ENCODE data around the gene TIGD1. TPM values are rescaled to one million over a fixed set of nuclear protein-coding genes. Genes with fewer than 3 reads are reported as not detected.

The TIGD1 gene
- total and polyA plus RNA-seq, 2 experiments from 2014 or later, result 7.6 to 9.3 TPM

DNA sequence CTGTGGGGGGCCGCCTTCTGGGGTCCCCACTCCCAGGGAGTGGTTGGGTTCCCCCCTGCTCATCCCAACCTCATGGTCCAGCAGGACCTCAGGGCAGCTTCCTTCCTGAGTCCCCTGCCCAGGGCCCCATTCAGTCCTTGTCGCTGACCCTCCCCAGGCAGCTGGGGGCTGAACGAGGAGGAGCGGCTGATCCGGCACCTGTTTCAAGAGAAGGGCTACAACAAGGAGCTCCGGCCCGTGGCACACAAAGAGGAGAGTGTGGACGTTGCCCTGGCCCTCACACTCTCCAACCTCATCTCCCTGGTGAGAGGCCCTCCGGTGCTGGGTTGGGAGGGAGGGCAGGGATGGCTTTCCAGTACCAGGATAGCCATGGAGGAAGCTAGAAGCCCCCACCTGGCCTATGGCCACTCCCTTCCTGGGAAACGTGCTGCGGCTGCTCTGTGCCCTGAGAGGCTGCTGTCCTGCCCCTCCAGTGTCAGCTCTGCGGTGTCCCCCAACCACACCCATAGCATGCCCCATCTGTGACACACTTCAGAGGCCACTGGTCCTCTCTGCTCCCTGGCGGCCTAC, 23.9 kb downstream of the TIGD1 start:
- ATAC-seq, result no peak
- H3K4me1 ChIP-seq (ENCODE audit: insufficient read depth), result no peaks in the 10 kb centered on the region; the same call in 1 of the 2 replicates
- no peak for DNase-seq (ENCODE audit: low spot score)
- Mint-ChIP-seq H3K27ac (no peak overlapping the region), H3K9me3 (no peaks in the 10 kb centered on the region), H3K4me3 (no peak overlapping the region), H3K4me1 (peaks cover 14% of the 10 kb centered on the region), H3K36me3 (ENCODE audit: low read depth) (no peaks in the 10 kb centered on the region; the same call in 2 of the 3 replicates), H3K27me3 (ENCODE audit: insufficient read depth, low read depth, poor library complexity) (peaks cover 44% of the 10 kb centered on the region)
- no peak overlapping the region for H3K27ac ChIP-seq (ENCODE audit: low read depth)
- H3K9me2 ChIP-seq (ENCODE audit: insufficient read depth), result no peaks in the 10 kb centered on the region
- H2AFZ ChIP-seq, result no peak overlapping the region
- H3K79me2 ChIP-seq (replicated peaks; ENCODE audit: insufficient read depth), result no peaks in the 10 kb centered on the region
- H3K36me3 ChIP-seq (ENCODE audit: insufficient read depth), result no peaks in the 10 kb centered on the region
- TF ChIP-seq EZH2 (IDR thresholded peaks at IDR 0.05; ENCODE audit: low read depth, unreplicated experiment) (no peak), EZH2phosphoT487 (IDR thresholded peaks at IDR 0.05; ENCODE audit: unreplicated experiment) (no peak), STAT1 (IDR thresholded peaks at IDR 0.05; ENCODE audit: unreplicated experiment) (no peak), NANOG (IDR thresholded peaks at IDR 0.05; ENCODE audit: borderline replicate concordance) (no peak), CTCF (conservative IDR thresholded peaks at IDR 0.05; ENCODE audit: low read depth in 2 of 2) (no peak), ZNF114 (CRISPR knock-in tag; IDR thresholded peaks at IDR 0.05) (no peak)
- TF ChIP-seq, protein P1, sequence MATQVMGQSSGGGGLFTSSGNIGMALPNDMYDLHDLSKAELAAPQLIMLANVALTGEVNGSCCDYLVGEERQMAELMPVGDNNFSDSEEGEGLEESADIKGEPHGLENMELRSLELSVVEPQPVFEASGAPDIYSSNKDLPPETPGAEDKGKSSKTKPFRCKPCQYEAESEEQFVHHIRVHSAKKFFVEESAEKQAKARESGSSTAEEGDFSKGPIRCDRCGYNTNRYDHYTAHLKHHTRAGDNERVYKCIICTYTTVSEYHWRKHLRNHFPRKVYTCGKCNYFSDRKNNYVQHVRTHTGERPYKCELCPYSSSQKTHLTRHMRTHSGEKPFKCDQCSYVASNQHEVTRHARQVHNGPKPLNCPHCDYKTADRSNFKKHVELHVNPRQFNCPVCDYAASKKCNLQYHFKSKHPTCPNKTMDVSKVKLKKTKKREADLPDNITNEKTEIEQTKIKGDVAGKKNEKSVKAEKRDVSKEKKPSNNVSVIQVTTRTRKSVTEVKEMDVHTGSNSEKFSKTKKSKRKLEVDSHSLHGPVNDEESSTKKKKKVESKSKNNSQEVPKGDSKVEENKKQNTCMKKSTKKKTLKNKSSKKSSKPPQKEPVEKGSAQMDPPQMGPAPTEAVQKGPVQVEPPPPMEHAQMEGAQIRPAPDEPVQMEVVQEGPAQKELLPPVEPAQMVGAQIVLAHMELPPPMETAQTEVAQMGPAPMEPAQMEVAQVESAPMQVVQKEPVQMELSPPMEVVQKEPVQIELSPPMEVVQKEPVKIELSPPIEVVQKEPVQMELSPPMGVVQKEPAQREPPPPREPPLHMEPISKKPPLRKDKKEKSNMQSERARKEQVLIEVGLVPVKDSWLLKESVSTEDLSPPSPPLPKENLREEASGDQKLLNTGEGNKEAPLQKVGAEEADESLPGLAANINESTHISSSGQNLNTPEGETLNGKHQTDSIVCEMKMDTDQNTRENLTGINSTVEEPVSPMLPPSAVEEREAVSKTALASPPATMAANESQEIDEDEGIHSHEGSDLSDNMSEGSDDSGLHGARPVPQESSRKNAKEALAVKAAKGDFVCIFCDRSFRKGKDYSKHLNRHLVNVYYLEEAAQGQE (IDR thresholded peaks at IDR 0.05; ENCODE audit: unreplicated experiment), result no peak
- H3K27me3 ChIP-seq (ENCODE audit: insufficient read depth), result peaks cover 38% of the 10 kb centered on the region
- H3F3A ChIP-seq (replicated peaks; ENCODE audit: low read depth), result 0 out of 2 replicates have a peak, but pooled peaks cover 1% of the 10 kb centered on the region
- no peaks in the 10 kb centered on the region; the same call in 1 of the 2 replicates for H4K20me1 ChIP-seq (replicated peaks; ENCODE audit: insufficient read depth)
- no peak overlapping the region for H3K4me2 ChIP-seq
- no peak overlapping the region for H3K4me3 ChIP-seq

DNA sequence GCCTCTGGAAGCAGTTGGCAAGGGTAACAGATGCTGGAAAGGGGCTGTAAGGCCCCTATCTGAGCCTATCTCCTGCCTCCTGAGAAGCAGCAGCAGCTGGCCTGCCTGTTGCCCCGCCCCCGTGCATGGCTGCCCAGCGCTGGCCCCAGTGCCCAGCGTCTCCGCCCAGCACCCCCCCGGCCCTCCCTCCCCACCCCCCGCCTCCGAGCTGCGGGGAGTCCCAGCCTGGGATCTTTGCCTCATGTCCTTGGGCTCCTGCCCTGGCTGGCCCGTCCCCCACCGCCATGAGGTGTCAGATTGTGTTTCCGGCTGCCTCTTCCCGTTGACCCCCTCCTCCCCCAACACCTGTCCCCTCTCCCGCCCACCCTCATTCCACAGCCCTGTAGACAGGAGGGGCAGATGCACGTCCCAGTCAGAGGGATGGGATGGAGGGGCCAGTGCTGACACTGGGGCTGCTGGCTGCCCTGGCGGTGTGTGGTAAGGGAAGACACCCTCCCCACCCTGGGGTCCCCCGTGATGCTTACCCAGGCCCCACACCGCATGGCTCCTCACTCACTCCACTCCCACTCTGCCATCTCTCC, 24.5 kb downstream of the TIGD1 start, which contains the start of gene CHRND:
CHRND (plus strand) TSS at position 370 of the 581 bp plus-strand sequence; CDS start at position 426, 56 bp downstream.
- DNase-seq (ENCODE audit: low spot score) (no peak), ATAC-seq (no peak)
- Histone ChIP-seq H3K27ac (ENCODE audit: low read depth) (no peak within 1 kb of the TSS), H3K4me3 (no peak within 1 kb of the TSS), H2AFZ (no peak within 1 kb of the TSS), H3K4me1 (ENCODE audit: insufficient read depth) (no peaks in the 10 kb centered on the region; the same call in 1 of the 2 replicates), H3K79me2 (replicated peaks; ENCODE audit: insufficient read depth) (no peaks in the 10 kb centered on the region), H4K20me1 (replicated peaks; ENCODE audit: insufficient read depth) (no peaks in the 10 kb centered on the region; the same call in 1 of the 2 replicates), H3K36me3 (ENCODE audit: insufficient read depth) (no peaks in the 10 kb centered on the region), H3K4me2 (no peak within 1 kb of the TSS), H3K9me2 (ENCODE audit: insufficient read depth) (no peaks in the 10 kb centered on the region), H3F3A (replicated peaks; ENCODE audit: low read depth) (0 out of 2 replicates have a peak, but pooled peaks cover 3% of the 10 kb centered on the region), H3K27me3 (ENCODE audit: insufficient read depth) (peaks cover 43% of the 10 kb centered on the region)
- Mint-ChIP-seq H3K4me3 (no peak within 1 kb of the TSS), H3K27me3 (ENCODE audit: insufficient read depth, low read depth, poor library complexity) (peaks cover 48% of the 10 kb centered on the region), H3K36me3 (ENCODE audit: low read depth) (no peaks in the 10 kb centered on the region; the same call in 2 of the 3 replicates), H3K9me3 (no peaks in the 10 kb centered on the region), H3K4me1 (peaks cover 16% of the 10 kb centered on the region), H3K27ac (no peak within 1 kb of the TSS)
- TF ChIP-seq STAT1 (IDR thresholded peaks at IDR 0.05; ENCODE audit: unreplicated experiment) (no peak), EZH2 (IDR thresholded peaks at IDR 0.05; ENCODE audit: low read depth, unreplicated experiment) (no peak), POLR2AphosphoS5 (IDR thresholded peaks at IDR 0.05; ENCODE audit: low read depth) (no peak), ZNF331 (CRISPR knock-in tag; IDR thresholded peaks at IDR 0.05; ENCODE audit: low read depth) (no peak)
- TF ChIP-seq, protein P1 (IDR thresholded peaks at IDR 0.05; ENCODE audit: unreplicated experiment), result no peak

Measured in GM23338 (cell line).